GM11168 (cell line): Measurements from ENCODE around the gene PRG3.

ENCODE experiments used
- in situ Hi-C: fragments of 300-500 bp; cut with MboI; formaldehyde crosslinking; loops from one replicate; pipeline ENCODE4 v1.12.0; 2022; ENCODE audit warnings: low sequenced_read_pairs; ENCODE audit not compliant: unreplicated experiment

PRG3 gene

DNA sequence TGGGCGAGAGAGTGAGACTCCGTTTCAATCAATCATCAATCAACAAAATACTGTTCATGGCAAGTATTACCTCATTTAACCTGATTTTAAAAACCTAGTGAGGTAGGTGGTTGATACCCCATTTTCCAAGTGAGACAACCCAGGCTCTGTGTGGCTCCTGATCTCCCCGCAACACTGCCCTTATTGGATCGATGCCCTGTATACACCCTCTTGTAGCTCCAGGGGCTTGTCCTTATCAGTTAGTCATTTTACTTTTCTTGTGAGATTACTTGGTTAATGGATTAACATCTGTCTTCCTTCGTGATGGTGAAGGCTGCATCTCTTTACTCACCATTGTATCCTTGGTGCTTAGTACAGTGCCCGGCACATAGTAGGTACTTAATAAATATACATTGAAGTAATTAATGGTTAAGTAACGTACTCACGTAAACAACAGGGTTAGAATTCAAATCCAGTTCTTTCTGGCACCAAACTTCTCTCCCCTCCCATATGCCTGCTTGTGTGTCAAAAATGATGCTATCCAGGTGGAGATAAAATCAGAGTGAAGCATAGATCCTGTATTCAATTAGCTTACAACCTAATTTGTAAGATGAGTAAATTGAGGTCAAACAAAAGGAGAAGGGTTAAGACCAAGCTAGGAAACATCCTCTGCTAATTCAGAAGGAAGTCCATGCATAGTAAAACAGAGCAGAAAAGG lies 11.3 kb upstream of the PRG3 start:
- in situ Hi-C loops, result no loop called here

DNA sequence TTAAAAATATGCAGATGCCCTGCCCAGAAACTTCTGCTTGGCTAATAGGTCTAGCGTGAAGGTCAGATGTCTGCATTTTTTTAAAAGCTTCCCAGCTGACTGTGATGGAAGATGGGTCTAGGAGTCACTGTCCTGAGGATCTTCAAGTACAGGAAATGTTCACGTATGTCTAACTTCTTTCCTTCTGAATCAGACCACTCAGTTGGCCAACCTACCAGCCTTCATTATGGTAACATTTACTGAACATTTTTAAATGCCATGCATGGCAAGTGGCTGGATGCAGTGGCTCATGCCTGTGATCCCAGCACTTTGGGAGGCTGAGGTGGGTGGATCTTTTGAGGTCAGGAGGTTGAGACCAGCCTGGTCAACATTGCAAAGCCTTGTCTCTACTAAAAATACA lies 10.6 kb upstream of the PRG3 start:
- in situ Hi-C loops, result no loop called here

DNA sequence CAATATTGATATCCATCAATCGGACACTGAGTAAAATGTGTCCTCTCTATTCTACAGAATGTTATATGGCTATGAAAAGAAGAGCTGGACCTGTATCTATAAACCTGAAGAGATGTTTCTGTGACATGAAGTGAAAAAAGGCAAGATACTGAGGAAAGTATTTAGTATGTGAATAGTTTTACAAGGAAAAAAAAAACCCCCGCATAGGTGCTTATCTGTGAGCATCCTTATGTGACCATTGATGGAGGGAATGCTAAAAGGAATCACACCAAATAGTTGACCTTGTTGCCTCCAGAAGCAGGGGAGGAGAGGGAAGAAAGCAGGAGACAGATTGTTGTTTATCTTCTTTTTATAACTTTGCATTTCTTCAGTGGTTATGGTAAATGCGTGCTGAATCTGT lies 10.2 kb upstream of the PRG3 start:
- in situ Hi-C loops, result no loop called here

DNA sequence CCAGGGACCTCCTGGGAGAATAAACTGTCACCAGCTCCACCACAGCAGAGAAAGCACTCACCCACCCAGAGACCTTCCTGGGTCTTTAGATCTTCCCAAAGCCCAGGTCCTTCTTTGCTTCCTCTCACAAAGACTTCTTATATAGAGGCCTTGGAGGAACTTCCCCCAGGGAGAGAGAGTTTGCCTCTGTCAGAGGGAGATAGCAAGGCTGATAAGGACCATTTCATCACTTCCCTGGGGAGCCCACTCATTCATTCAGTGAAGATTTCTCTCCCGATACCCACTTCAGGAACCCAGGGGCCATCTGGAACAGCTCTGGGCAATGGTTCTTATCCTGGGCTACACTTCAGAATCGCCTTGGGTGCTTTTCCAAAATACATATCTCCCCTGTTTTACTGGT lies 9.6 kb upstream of the PRG3 start, which contains the start of gene PRG2:
Gene PRG2, minus strand, starts transcription at position 116 of the 400 bp plus-strand sequence. CDS start 706 bp downstream, outside the sequence.
- in situ Hi-C loops, result no loop called here

DNA sequence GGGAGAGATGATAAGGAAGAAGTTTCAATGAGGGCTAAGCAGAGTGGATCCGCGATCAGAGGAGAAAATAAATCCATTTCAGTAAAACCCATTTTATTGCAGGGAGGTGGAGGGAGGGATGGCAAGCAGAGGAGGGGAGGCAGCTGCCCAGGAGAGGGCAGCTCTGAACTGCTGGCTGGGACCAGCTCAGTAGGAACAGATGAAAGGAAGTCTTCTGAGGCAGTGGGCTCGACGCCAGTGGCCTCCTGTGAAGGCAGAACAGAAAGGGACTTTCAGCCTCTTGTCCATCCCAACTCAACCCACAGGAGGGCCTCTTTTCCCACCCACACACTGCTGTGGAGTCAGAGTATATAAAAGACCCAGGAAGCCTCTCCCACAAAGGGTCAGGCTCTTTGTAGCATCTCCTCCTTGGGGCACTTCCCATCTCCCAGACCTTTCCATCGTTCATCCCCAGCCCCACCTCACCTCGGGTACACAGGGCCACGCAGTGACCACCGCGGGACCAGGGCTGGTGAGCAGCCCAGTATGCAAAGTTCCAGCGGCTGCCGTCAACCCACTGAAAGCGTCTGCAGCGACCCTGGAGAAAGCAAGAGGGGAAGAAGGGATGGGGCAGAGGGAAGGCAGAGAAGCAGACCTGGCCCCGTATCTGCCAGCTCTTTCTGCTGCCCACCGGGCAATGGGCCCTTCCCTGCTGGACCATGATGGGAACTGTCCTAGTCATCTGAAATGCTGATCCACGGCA lies 6.5 kb upstream of the PRG3 start:
- in situ Hi-C loops, result no loop called here

DNA sequence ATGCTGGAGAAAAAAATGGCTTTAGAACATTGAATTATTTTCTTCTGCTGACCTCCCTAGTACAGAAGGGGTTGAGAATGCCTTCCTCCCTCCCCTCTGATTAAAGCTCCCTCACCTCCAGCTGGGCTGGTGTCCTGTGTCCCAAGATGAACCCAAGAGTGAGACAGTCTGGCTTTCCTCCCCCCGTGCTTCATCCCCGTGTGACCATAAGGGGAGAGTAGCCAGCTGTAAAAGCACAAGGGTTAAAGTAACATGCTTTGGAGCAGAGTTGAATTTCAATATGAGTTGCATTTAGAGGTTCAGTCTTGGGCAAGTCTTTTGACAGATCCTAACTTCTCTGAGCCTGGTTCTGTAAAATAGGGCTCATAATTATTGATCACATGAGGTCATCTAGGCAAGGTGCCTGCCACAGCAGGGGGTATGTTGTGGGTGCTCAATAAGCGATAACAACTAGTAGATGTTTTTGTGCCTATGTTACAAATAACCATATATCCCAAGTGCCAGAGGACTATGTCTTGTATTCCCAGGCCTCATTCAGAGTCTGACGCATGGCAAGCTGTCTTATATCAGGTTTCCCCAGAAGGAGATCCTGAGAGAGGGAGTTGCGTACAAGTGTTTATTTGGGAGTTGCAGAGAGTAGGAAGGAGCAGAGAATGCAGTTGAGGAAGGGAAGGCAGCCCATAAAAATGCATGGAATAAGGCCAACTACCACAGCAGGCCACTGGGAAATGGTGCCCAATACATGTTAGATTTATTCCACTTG lies 5.4 kb upstream of the PRG3 start:
- in situ Hi-C loops, result no loop called here

DNA sequence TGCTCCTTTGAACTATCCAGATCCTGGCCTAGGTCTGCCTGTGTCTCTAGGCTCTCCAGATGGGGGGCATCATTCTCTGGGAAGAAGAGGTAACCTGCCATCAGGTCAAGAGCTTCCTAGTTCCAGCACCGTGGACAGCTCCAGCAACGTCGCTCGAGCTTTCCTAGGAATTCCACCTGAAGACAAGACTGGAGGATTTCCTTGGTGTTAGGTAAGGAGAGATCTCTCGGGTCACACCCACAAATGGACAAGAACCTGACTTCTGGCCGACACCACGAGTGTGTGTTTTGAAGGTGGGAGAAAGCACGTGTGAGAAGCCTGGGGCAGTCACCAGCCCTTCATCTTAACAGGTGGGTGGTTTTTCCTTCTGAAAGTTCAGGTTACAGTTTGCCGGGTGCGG lies 1.2 kb downstream of the PRG3 start:
- in situ Hi-C loops, result no loop called here

DNA sequence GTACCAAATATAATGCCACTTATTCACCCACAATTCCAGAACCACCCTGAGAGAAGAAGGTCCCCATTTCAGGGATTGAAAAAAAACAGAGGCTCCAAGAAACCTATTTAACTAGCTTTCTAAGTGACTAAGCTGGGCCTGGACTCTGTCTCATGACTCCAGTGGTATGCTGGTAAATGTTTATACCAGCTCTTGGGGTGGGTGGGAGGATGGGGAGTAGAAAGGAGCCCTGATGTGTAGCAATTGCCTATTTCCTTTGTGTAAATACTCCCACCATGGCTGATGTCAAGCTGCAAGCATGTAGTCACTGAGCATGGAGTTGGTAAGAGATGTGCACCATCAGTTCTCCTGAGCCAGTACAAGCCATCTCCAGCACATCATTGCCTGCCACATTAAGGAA lies 2.8 kb downstream of the PRG3 start:
- in situ Hi-C loops, result no loop called here

DNA sequence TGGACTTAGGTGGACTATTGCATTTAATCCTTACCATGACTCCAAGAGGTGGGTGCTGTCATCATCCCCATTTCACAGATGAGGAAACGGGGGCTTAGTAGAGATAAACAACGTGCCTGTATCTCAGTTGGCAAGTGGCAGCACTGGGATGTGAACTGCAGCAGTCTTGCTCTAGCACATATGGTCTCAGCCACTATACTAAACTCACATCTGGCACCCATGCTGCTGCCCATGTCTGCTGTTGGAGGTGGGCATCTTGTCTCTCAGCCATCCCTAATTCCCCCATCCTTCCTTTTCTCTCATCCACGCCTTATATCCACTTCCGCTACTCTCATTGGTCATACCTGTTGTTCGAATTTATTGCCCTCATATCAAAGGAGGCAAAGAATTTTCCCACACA lies 3.8 kb downstream of the PRG3 start:
- in situ Hi-C loops, result no loop called here

DNA sequence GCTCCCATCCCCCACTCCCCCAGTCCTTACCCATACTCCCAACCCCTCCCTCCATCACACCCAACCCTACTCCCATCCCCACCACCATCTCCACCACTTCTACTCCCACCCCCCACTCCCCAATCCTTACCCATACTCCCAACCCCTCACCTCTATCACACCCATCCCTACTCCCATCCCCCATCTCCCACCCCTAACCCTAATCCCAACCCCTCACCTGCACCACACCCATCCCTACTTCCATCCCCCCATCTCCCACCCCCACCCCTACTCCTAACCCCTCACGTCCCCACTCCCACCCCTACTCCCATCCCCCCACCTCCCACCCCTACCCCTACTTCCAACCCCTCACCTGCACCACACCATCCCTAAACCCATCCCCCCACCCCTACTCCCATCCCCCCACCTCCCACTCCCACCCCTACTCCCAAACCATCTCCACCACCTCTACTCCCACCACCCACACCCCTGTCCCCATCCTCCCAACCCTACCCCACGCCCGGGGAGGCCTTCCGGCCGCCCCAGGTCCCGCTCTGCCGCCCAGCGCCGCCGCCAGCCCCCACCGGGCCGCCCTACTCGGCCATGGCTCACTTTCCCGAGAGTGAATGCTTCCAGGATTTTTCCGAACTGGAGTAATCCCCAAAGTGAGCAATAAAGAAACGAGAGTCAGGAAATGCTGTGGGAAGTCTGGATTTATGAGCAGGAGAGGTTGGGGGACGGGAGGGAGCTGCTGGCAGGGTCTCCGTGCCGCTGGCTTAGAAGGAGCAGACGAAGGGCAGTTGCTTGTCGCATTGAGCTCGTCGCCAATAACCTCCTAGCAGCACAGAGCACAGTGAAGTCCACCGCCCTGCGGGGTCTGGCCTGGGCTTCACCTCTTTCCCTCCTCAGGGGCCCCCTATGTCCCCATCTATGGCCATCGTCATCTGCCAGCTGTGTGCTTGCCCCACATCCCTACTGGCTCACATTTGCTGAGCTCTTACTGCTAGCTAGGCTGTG lies 4.6 kb downstream of the PRG3 start:
- in situ Hi-C loops, result no loop called here

DNA sequence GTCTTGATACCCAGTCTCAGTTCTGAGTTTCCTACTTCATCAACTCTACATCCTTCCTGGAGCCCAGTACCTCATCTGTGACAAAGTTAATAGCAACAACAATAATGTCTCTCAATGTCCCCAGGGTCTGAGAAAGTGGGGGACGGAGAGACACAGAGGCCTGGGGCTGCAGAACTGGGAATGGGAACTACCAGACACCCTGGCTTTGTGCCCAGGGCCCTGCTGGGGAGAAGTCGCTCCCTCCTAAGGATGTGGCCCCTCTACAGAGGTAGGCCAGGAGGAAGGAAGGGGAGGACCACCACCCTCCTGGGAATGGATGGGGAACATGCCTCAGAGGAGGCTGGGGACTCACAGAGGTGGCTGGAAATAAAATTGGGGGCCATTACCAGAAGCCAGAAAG lies 5.5 kb downstream of the PRG3 start:
- in situ Hi-C loops, result no loop called here

DNA sequence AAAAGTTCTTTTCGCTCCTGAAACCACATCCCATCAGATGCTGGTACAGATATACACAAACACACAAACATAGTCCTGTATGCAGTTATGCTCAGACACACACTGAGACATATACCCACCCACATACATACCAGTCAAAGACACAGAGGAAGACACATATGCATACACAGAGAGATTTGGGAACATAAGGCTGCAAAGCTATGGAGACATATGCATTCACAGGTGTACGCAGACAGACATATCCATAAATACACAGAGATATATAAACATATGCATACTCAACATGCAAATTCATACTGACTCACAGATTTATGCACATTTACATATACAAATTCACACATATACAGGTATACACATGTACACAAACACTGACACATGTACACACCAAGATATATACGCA lies 6.0 kb downstream of the PRG3 start:
- in situ Hi-C loops, result no loop called here

DNA sequence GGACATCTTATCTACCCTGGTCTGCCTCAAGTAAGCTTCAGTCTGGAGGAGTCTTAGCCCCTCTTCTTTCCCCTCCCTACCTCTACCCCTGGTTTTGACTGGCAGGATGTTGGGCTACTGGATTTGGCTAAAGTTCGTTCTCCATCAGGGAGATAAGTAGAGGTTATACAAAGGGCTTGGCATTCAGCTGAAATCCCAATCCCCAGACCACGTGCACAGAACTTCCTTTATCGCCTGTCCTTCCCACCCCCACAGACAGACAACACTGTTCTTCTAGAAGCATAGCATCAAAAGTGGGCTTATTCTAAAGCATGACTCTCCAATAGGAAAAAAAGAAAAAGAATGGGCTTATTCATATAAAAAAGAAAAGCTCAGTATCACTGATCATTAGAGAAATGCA lies 7.8 kb downstream of the PRG3 start:
- in situ Hi-C loops, result no loop called here

DNA sequence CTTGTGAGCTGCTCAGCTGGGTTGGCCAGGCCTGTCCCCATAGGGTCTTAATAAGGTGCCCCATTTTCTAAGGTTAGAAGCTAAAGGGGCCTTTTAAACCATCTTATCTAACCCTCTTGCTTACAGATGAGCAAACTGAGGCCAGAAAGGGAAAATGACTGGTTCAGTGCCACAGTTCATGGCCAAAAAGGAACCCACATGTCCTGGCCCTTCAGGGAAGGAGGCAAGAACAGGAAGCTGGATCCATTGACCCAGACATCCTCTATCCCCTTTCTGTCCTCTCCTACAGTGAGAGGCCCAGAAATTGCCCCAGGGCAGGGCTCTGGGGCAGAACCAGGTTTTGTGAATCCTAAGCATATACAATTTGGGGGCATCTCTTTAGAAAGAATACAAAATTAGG lies 10.0 kb downstream of the PRG3 start:
- in situ Hi-C loops, result no loop called here

DNA sequence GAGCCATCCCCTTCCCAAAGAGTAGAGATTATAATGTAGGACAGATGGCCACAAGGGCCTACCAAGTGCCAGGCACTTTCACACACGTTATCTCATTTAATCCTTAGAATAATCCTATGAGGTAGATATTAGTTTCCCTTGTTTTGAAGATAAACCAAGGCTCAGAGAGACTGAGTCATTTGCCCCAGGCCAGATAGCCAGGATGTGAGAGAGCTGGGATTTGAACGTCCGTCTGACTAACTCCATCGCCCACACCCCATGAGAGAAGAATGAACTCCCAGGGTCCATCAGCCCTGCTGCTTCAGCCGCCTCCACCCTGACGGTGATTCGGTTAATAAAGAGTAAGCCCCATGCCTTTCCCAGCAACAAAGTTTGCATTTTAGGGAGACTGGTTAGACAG lies 10.7 kb downstream of the PRG3 start:
- in situ Hi-C loops, result no loop called here

DNA sequence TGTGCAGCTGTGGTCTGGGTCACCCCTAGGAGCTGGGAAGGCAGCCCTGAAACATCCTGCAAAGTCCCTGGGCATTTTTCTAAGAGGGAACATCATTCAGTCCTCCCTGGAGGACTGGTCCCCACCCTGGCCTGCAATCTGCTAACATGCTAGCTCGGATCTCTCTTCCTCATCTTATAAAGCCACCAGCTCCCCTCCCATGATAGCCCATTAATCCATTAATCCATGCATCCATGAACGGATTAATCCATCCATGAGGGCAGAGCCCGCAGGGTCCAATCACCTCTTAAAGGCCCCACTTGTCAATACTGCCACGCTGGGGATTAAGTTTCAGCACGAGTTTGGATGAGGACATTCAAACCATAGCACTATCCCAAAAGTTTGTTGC lies 12.1 kb downstream of the PRG3 start:
- in situ Hi-C loops, result no loop called here

DNA sequence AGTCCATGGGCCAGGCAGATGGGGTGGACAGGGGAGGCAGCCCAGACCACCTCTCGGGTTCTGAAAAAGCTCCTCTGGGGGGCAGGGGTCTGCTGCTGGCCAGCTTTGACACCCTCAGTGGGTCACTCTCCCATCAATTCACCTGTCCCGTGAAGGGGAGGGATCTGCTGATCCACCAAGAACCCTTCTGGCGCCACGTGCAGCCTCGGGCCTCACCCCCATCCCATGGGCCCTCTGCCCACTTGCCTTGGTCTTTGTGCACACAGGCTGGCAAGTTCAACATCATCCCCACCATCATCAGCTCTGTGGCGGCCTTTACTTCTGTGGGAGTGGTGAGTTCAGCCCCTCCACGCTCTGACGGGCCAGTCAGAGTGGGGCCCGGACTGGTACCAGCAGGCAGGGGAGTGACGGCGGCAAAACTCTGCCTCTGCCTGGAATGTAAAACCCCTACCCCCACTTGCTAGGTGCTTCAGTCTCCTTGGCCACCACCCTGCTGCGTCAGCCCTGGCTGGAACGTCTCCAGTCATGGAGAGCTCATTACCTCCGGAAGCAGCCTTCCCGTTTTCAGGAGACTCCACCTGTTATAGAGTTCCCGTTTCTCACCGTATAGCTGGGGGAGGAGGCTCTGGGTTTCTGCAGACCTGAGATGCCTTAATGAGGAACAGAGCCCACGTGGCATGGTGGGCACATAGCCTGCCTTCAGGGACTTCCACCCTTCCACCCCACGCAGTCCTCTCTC lies 12.7 kb downstream of the PRG3 start:
- in situ Hi-C loops, result no loop called here

DNA sequence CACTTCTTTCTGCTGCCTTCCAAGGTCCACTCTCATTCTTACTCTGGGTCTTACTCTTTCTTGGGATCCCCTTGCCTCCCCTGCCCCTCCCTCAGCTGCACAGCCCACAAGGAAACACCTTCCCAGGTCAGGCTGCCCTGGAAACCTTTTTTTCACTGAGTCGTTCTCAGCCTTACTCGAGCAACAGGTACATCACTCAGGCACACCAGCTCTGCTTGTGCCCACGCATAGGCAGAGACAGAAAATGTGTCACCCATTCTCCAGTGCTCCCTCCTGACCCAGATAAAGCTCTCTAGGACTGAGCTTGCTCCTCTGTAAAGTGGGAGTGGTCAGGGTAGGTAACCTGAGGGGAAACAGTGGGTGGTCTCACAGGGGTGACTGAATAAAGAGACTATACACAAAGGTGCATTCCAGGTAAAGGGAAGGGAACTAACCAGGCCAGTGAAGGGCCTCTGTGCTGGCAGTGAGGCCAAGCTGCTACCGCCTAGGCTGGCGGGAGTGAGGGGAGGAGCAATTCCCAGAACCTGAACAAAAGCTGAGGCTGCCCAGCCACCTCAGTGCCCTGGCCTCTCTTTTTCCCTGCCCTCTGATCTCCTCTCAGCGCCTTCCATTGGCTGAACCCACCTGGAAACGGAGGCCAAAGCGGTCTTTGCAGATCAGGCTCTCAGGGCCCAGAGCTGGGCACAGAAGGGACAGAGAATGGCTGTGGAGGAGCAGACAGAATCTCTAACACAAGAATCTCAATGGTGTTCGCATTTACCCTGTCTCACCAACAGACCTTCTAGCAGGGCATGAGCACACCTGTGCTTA lies 15.9 kb downstream of the PRG3 start:
- in situ Hi-C loops, result no loop called here
